HS-5 (cell line): Measurements from ENCODE around the gene AFF3.

Experiments
- DNase-seq: peaks from one replicate; pipeline ENCODE4 v3.0.0-alpha.2; 2012; ENCODE audit warnings: low read depth

The AFF3 gene

GRCh38 chr2:100043081-100043890, 99.1 kb downstream of the AFF3 start:
- DNase-seq, result no peak

- no peak for DNase-seq
Observed at GRCh38 chr2:100042562-100042961, 99.8 kb downstream of the AFF3 start.

GRCh38 chr2:100041946-100042345, 100.4 kb downstream of the AFF3 start:
- DNase-seq, result no peak

GRCh38 chr2:100041385-100041784, 101.0 kb downstream of the AFF3 start:
- DNase-seq, result no peak

GRCh38 chr2:100040906-100041305, 101.5 kb downstream of the AFF3 start:
- DNase-seq, result no peak

- DNase-seq, result no peak
Observed at GRCh38 chr2:100039291-100039980, 103.0 kb downstream of the AFF3 start.

GRCh38 chr2:100038011-100038410, 104.4 kb downstream of the AFF3 start:
- DNase-seq, result no peak

GRCh38 chr2:100036793-100037192, 105.6 kb downstream of the AFF3 start:
- DNase-seq, result no peak

GRCh38 chr2:100036026-100036425, 106.4 kb downstream of the AFF3 start:
- DNase-seq, result no peak

GRCh38 chr2:100034431-100034830, 108.0 kb downstream of the AFF3 start:
- no peak for DNase-seq

- no peak for DNase-seq
Observed at GRCh38 chr2:100033976-100034375, 108.4 kb downstream of the AFF3 start.

GRCh38 chr2:100031604-100032003, 110.8 kb downstream of the AFF3 start:
- DNase-seq, result no peak

GRCh38 chr2:100029460-100029859, 112.9 kb downstream of the AFF3 start:
- DNase-seq, result no peak

- no peak for DNase-seq
Observed at GRCh38 chr2:100021791-100022340, 120.5 kb downstream of the AFF3 start.

- DNase-seq, result no peak
Observed at GRCh38 chr2:100019499-100019898, 122.9 kb downstream of the AFF3 start.

GRCh38 chr2:100018341-100019193, 123.8 kb downstream of the AFF3 start:
- peak; percentile 91 for DNase-seq

GRCh38 chr2:100017633-100018032, 124.8 kb downstream of the AFF3 start:
- DNase-seq, result peak; percentile 34

- no peak for DNase-seq
Observed at GRCh38 chr2:100016756-100017155, 125.6 kb downstream of the AFF3 start.

GRCh38 chr2:100015849-100016248, 126.5 kb downstream of the AFF3 start:
- DNase-seq, result no peak

- DNase-seq, result peak; percentile 100
Observed at GRCh38 chr2:100013892-100014677, 128.3 kb downstream of the AFF3 start.

- peak; percentile 98 for DNase-seq
Observed at GRCh38 chr2:100012561-100012960, 129.8 kb downstream of the AFF3 start.
